NAMALWA (cell line): ENCODE measurements around the gene FAM72D.
"Not testable (repeated sequence)": the region's sequence is repeated elsewhere in the genome, so short reads cannot be mapped to it uniquely, and the experiment has no call there.

Experiments used
- DNase-seq: peaks from one replicate; pipeline ENCODE4 v3.0.0-alpha.2; 2015; ENCODE audit warnings: low spot score

FAM72D gene

GRCh38 chr1:145146308-145146707 lies 50.5 kb downstream of the FAM72D start:
- DNase-seq: not testable (repeated sequence)

GRCh38 chr1:145147172-145147571 lies 51.4 kb downstream of the FAM72D start:
- DNase-seq: not testable (repeated sequence)

GRCh38 chr1:145155421-145155820 lies 59.6 kb downstream of the FAM72D start:
- DNase-seq: not testable (repeated sequence)

- not testable (repeated sequence) for DNase-seq
Observed at GRCh38 chr1:145155873-145156272, 60.1 kb downstream of the FAM72D start.

- peak; percentile 74 for DNase-seq
Observed at GRCh38 chr1:145156891-145157610, 61.3 kb downstream of the FAM72D start.

GRCh38 chr1:145157715-145158114 lies 61.9 kb downstream of the FAM72D start:
- not testable (repeated sequence) for DNase-seq

GRCh38 chr1:145161046-145161752 lies 65.4 kb downstream of the FAM72D start:
- DNase-seq: not testable (repeated sequence)
